ENCODE results near the gene ESR2.

DNA sequence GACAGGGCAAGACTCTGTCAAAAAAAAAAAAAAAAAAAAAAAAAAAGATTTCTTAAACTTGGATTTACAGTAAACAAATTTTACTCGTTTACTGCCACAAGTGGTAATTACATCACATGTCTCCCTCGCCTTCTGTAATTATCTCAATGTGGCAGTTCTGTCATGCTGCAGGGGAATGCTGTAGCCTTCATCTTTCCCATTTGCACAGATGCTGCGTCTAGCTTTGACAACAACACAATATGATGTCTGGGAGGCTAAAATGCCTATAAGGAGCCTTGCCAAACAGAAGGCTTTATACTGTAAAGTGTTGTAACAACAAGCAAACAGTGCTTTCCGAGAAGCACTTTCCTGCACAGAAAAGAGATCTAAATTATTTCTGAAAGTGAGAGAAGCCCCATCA, 48.7 kb downstream of the ESR2 start:
- TF ChIP-seq, protein P1, sequence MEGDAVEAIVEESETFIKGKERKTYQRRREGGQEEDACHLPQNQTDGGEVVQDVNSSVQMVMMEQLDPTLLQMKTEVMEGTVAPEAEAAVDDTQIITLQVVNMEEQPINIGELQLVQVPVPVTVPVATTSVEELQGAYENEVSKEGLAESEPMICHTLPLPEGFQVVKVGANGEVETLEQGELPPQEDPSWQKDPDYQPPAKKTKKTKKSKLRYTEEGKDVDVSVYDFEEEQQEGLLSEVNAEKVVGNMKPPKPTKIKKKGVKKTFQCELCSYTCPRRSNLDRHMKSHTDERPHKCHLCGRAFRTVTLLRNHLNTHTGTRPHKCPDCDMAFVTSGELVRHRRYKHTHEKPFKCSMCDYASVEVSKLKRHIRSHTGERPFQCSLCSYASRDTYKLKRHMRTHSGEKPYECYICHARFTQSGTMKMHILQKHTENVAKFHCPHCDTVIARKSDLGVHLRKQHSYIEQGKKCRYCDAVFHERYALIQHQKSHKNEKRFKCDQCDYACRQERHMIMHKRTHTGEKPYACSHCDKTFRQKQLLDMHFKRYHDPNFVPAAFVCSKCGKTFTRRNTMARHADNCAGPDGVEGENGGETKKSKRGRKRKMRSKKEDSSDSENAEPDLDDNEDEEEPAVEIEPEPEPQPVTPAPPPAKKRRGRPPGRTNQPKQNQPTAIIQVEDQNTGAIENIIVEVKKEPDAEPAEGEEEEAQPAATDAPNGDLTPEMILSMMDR (conservative IDR thresholded peaks at IDR 0.05 in 1 of 2, IDR thresholded peaks at IDR 0.05 in 1 of 2; ENCODE audit: extremely low read depth in 1 of 2, insufficient read depth in 1 of 2, low read depth in 1 of 2, low read length in 2 of 2) = no peak
- no peak for TF ChIP-seq EZH2 (IDR thresholded peaks at IDR 0.05; ENCODE audit: borderline replicate concordance, low read length)

All from mammary epithelial cell (primary cell).